Activated B cell treated with CpG ODN at 0.5 μM for 24 hours (primary cell): Measurements from ENCODE around the gene PPTC7. TPM values are rescaled to one million over a fixed set of nuclear protein-coding genes. Genes with fewer than 3 reads are reported as not detected.

Experiments used
- ATAC-seq: fragments of 200-7000 bp; cut with Tn5 transposase; one replicate; pipeline ENCODE4 v1.10.0; 2021; ENCODE audit warnings: low read depth, mild to moderate bottlenecking, moderate library complexity
- CTCF ChIA-PET: fragments of 350-600 bp; sonication (Branson Sonifier 250); formaldehyde crosslinking; loops from one replicate; lab custom pipeline; 2021; ENCODE audit warnings: antibody characterized with exemption; lab: Charles Lee
- POLR2A ChIA-PET: fragments of 350-600 bp; sonication (Branson Sonifier 250); formaldehyde crosslinking; loops from one replicate; lab custom pipeline; 2021; ENCODE audit warnings: antibody characterized with exemption; lab: Charles Lee
- DNase-seq: peaks from one replicate; pipeline ENCODE4 v3.0.0; 2022
- H3K27ac Mint-ChIP-seq: one replicate; pipeline ENCODE4 v1.8.0; 2020; ENCODE audit warnings: mixed read lengths
- H3K27me3 Mint-ChIP-seq: one replicate; pipeline ENCODE4 v1.8.0; 2021; ENCODE audit warnings: mixed read lengths
- H3K36me3 Mint-ChIP-seq: one replicate; pipeline ENCODE4 v1.8.0; 2021; ENCODE audit warnings: low read depth, mixed read lengths
- H3K4me1 Mint-ChIP-seq: one replicate; pipeline ENCODE4 v1.8.0; 2021; ENCODE audit warnings: mixed read lengths
- H3K4me3 Mint-ChIP-seq: one replicate; pipeline ENCODE4 v1.8.0; 2020; ENCODE audit warnings: mild to moderate bottlenecking, mixed read lengths
- H3K9me3 Mint-ChIP-seq: one replicate; pipeline ENCODE4 v1.8.0; 2020; ENCODE audit warnings: mixed read lengths
- intact Hi-C: fragments of 100-400 bp; cut with micrococcal nuclease; formaldehyde crosslinking; loops from one replicate; pipeline ENCODE4 v1.15.1; 2024
- total RNA-seq: library from RNA; stranded (reverse); gene quantifications from 2 replicates; pipeline ENCODE4 v1.2.3, GENCODE V29; 2022
- TF ChIP-seq, protein P1 (sequence below): fragments of 200-600 bp; IDR thresholded peaks from one replicate; pipeline ENCODE4 v1.8.0; 2022; ENCODE audit warnings: antibody characterized with exemption, mild to moderate bottlenecking

Gene PPTC7
- total RNA-seq, 1 donor from 2014 or later, result 40.8 TPM

DNA sequence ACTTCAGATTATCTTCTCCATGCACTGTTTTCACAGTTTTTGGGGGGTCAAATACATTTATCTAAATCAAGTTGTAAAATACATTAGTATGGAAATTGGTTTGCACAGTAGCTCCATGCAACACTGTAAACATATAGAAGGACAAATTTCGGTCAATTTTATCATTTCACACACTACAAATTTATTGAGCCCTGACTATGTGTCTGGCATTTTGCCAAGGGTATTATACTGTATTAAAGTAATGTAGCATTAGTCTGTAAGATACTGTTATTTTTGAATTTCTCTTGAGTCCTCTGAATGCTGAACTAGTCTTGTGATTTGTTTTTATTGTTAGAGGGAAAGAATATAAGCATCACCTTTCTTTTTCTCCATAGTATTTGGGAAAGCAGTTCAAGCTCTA is 79.7 kb downstream of the PPTC7 start:
- H3K36me3 Mint-ChIP-seq, result peaks cover 13% of the 10 kb centered on the region
- H3K4me1 Mint-ChIP-seq, result peaks cover 36% of the 10 kb centered on the region
- H3K27ac Mint-ChIP-seq, result no peak overlapping the region
- ChIA-PET POLR2A (interaction anchor here (1.0 to 1.9 kb wide), 2 partner anchors 36 to 54 kb away, joined by 5 to 6 read pairs; partner anchors contain the start of genes ARPC3 and GPN3), CTCF (interaction anchor here (0.9 to 3.1 kb wide), 4 partner anchors 35 to 99 kb away, joined by 3 to 14 read pairs (median 5); partner anchors contain the start of genes ARPC3, FAM216A and GPN3)
- no peak overlapping the region for H3K4me3 Mint-ChIP-seq
- intact Hi-C loops, result no loop called here
- no peak for DNase-seq
- H3K9me3 Mint-ChIP-seq, result no peaks in the 10 kb centered on the region
- no peak for ATAC-seq
- TF ChIP-seq, protein P1, sequence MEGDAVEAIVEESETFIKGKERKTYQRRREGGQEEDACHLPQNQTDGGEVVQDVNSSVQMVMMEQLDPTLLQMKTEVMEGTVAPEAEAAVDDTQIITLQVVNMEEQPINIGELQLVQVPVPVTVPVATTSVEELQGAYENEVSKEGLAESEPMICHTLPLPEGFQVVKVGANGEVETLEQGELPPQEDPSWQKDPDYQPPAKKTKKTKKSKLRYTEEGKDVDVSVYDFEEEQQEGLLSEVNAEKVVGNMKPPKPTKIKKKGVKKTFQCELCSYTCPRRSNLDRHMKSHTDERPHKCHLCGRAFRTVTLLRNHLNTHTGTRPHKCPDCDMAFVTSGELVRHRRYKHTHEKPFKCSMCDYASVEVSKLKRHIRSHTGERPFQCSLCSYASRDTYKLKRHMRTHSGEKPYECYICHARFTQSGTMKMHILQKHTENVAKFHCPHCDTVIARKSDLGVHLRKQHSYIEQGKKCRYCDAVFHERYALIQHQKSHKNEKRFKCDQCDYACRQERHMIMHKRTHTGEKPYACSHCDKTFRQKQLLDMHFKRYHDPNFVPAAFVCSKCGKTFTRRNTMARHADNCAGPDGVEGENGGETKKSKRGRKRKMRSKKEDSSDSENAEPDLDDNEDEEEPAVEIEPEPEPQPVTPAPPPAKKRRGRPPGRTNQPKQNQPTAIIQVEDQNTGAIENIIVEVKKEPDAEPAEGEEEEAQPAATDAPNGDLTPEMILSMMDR, result no peak
- H3K27me3 Mint-ChIP-seq, result no peaks in the 10 kb centered on the region

DNA sequence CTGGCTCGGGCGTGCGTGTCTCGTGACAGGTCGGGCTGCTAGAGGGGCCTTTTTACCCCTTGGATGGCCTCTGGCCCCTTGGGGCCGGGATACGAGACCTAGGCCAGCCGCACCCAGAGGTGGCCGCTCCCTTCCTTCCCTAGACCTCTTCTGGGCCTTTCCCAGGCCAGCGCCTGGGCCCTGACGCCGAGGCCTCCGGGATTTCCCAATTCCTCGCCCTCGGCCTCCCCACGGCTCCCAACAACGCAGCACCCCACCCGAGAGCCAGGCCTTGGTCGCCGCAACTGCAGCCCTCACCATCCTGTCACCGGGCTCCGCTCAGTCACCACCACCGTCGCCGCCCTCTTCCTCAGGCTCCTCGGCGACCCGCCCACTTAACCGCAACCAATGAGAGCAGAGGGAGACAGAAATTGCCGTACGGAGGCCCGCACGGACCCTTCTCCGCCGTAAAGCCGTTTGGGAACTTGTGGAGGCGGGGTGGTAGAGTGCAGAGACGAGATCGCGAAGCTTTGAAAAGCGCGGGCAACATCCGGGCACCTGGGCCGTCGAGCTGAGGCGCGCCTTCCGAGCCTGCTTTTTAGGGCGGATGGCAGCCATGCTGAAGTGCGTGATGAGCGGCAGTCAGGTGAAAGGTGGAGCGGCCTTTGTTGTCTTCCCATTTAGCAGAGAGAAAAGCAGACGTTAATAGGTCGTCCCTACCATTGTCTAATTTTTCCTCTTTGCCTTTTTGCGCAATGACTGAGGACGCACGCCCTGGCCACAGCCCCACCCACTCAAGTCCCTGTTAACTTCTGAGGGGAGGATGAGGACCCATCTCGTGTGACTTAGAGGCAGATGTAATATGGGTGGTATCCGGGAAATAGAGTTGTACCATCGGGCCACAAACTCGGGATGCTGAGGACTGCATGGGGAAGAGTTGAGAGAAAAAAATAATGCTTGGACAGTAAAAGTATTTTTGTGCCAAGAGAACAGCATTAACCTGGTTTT is 81.1 kb downstream of the PPTC7 start, which contains the start of the genes RAD9B and VPS29:
Gene RAD9B, plus strand, starts transcription at position 580 of the 987 bp plus-strand sequence. Its CDS starts 7 bp downstream, at position 587.
Gene VPS29, minus strand, starts transcription at position 360 of the 987 bp plus-strand sequence. Its CDS starts 60 bp downstream, at position 300.
- intact Hi-C loops, result loop anchor here (1.0 kb wide), 7 partner anchors 34 to 454 kb away; partner anchors contain the start of genes ANAPC7, ARPC3, ATP2A2 and C12orf76
- H3K27ac Mint-ChIP-seq, result peak within 1 kb of the TSS; percentile 96
- TF ChIP-seq, protein P1, result no peak
- ChIA-PET POLR2A (interaction anchor here (0.6 to 3.2 kb wide), 15 partner anchors 29 to 1025 kb away, joined by 3 to 41 read pairs (median 4); partner anchors contain the start of genes ARPC3, FAM216A, GPN3 and KCTD10), CTCF (interaction anchor here (1.0 to 3.2 kb wide), 6 partner anchors 34 to 386 kb away, joined by 3 to 16 read pairs (median 4); partner anchors contain the start of genes ARPC3, FAM216A and GPN3)
- H3K4me1 Mint-ChIP-seq, result peaks cover 36% of the 10 kb centered on the region
- H3K4me3 Mint-ChIP-seq, result peak within 1 kb of the TSS; percentile 99
- H3K36me3 Mint-ChIP-seq, result peaks cover 15% of the 10 kb centered on the region
- ATAC-seq (peak; percentile 95), DNase-seq (peak; percentile 95)
- H3K27me3 Mint-ChIP-seq, result no peaks in the 10 kb centered on the region
- H3K9me3 Mint-ChIP-seq, result no peaks in the 10 kb centered on the region

DNA sequence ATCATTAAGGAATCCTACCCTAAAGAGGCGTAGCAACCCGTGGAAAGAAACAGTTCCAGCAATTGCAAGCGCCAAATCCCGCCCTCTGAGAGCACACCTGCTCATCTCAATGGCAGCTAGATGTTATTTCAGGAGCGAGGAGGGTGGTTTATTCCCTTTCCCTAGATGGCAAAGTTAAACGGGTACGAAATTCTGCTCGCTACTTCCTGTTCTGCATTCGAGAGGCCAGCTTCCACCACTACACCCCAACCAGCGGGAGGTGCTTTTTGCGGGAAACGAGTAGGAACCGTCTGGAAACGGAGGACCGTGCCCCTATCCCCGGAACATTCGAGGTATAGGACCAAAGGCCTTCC is 81.7 kb downstream of the PPTC7 start:
- peak; percentile 1 for ATAC-seq
- Mint-ChIP-seq H3K27me3 (no peaks in the 10 kb centered on the region), H3K27ac (peak overlapping the region; percentile 96), H3K4me3 (peak overlapping the region; percentile 99), H3K4me1 (peaks cover 36% of the 10 kb centered on the region), H3K9me3 (no peaks in the 10 kb centered on the region), H3K36me3 (peaks cover 18% of the 10 kb centered on the region)
- ChIA-PET CTCF (interaction anchor here (0.7 to 3.2 kb wide), 3 partner anchors 33 to 80 kb away, joined by 3 to 16 read pairs (median 14); partner anchors contain the start of genes ARPC3, FAM216A and GPN3), POLR2A (interaction anchor here (0.8 to 3.2 kb wide), 8 partner anchors 28 to 188 kb away, joined by 3 to 41 read pairs (median 5); partner anchors contain the start of genes ARPC3, FAM216A and GPN3)
- intact Hi-C loops, result no loop called here
- TF ChIP-seq, protein P1, result no peak
- no peak for DNase-seq

DNA sequence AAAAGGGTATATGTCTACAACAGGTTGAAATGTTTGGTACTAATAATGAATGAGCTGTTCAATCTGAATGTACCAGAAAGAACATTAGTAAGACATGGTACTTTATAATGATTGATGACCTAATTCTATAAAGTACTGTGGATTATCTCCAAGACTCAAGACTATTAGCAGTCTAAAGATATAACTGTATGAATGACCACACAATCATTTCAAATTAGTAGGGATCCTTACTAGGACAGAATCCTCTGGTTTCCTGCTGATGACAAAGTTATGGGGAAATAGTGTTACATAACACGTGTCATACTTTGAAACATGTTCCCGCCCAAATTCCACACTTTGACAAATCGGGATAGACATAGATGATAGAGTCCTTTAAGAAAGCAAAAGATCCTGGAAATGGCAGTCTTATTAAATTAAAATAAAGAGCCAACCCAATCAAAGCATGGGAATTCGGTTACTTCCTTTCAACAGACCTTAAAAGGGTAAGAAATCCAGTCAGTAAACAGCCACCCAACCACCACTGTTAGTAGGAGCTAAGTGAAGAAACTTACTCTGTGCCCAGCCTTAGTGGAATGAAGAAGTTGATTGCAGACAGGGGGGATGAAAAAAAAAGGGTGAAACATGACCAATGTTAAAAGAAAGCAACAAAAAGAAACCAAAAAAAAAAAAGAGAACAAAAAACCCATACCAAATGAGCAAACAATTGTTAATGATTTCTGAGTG is 84.0 kb downstream of the PPTC7 start:
- TF ChIP-seq, protein P1, result no peak
- ATAC-seq, result no peak
- intact Hi-C loops, result no loop called here
- no peak for DNase-seq
- no peaks in the 10 kb centered on the region for H3K9me3 Mint-ChIP-seq
- no peak overlapping the region for H3K27ac Mint-ChIP-seq
- H3K36me3 Mint-ChIP-seq, result peaks cover 37% of the 10 kb centered on the region
- ChIA-PET CTCF (interaction anchor here (3.2 kb wide), 1 partner anchor 49 kb away, joined by 16 read pairs; the partner anchor contains the start of gene ARPC3), POLR2A (interaction anchor here (2.1 to 3.2 kb wide), 2 partner anchors 30 to 49 kb away, joined by 8 to 41 read pairs; partner anchors contain the start of genes ARPC3, FAM216A and GPN3)
- no peaks in the 10 kb centered on the region for H3K27me3 Mint-ChIP-seq
- H3K4me1 Mint-ChIP-seq, result peaks cover 36% of the 10 kb centered on the region
- H3K4me3 Mint-ChIP-seq, result peak overlapping the region; percentile 11

Other genes with a start within 250 kb of the PPTC7 start
- gene ANAPC7, start 179.6 kb downstream of the PPTC7 start, total RNA-seq, result 69.8 and 76.2 TPM in 2 replicates
- 435 and 459 TPM in 2 replicates for gene ARPC3, start 133.0 kb downstream of the PPTC7 start, total RNA-seq
- gene GPN3, start 115.1 kb downstream of the PPTC7 start, total RNA-seq, result 17.0 and 19.0 TPM in 2 replicates
- 9.7 and 9.9 TPM in 2 replicates for gene FAM216A, start 114.5 kb downstream of the PPTC7 start, total RNA-seq
- gene VPS29, start 81.2 kb downstream of the PPTC7 start, total RNA-seq, result 99.6 and 117 TPM in 2 replicates
- gene RAD9B, start 81.0 kb downstream of the PPTC7 start, total RNA-seq, result 1.2 and 1.3 TPM in 2 replicates
- gene TCTN1, start 30.8 kb upstream of the PPTC7 start, total RNA-seq, result 22.4 and 29.5 TPM in 2 replicates
- gene HVCN1, start 105.8 kb upstream of the PPTC7 start, total RNA-seq, result 80.7 and 83.9 TPM in 2 replicates
- 148 and 152 TPM in 2 replicates for gene PPP1CC, start 159.6 kb upstream of the PPTC7 start, total RNA-seq